Daoy (cell line): Measurements from ENCODE around the gene SIGLECL1. TPM values are rescaled to one million over a fixed set of nuclear protein-coding genes. Genes with fewer than 3 reads are reported as not detected.

ENCODE experiments used
- DNase-seq: peaks from one replicate; pipeline ENCODE4 v3.0.0-alpha.2; 2015; ENCODE audit warnings: low read depth
- total RNA-seq: library from RNA; depleted of rRNA; stranded (reverse); fragments of >200 nt; shearing (Covaris generic); gene quantifications from 2 replicates; pipeline ENCODE4 v1.2.3, GENCODE V29; 2014; rRNA removed

SIGLECL1 gene
- total RNA-seq, 1 experiment from 2014 or later: 0.06 TPM

DNA sequence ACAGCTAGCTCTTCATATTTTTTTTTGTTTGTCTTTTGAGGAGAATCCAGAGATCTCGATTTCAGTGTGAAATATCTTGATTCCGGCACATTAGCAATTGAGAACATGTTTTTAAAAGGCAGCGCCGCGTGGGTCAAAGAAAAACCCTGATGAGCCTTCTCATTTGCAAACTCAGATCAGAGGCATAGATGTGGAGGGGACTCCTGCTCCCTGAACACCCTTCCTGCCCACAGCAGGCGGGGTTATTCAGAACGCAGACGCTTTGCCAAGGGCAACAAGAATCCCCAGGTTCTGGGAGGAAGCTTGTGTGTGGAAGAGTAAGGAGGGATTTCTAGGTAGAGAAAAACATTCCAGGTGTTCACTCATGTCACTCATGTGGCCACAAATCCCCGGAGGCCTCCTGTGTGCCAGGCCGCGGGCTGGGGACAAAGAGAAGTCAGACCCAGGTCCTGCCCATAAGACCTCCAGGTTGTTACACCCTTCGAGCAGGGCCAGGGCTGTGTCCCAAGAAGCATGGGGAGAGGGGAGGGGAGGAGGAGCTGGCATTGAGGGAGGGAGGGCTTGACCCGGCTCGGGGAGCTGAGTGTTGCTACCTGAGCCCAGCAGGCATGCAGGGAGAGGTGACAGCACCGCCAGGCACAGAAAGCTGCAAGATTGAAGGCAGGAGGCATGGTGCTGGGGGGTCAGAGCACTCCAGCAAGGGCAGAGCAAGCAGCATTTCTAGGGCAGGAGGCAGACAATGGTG, 44.7 kb downstream of the SIGLECL1 start:
- no peak for DNase-seq

DNA sequence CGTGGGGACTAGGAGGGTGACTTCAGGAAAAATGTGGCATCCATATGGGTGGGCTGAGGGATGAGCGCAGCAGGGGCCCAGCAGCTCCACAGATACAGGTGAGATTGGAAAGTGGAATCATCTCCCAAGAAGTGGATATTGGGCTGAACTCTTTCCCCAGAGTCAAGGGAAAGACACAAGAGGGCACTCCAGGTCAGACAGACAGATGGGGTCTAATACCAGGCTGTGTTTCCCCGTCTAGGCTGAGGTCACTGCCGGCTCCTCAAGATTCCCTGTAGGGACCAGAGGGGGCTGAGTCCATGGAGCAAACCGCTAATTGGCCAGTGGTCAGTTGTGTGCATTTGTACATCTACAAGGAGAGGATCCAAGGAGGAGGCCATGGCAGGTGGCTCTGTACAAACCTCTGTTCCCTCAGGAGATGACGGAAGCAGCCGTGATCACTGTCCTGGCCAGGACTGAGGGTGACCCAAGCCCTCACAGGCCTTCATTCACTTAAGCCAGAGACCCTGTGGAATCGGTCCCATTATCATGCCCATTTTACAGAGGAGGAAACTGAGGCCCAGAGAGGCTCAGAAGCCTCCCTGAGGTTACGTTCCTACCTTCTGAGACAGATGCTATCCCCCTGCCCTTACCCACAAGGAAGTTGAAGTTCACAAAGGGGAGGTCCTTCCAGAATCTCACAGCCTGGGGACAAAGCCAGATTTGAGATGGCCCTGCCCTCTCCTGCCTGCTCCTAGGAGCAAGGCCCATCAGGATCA, 45.6 kb downstream of the SIGLECL1 start:
- no peak for DNase-seq

DNA sequence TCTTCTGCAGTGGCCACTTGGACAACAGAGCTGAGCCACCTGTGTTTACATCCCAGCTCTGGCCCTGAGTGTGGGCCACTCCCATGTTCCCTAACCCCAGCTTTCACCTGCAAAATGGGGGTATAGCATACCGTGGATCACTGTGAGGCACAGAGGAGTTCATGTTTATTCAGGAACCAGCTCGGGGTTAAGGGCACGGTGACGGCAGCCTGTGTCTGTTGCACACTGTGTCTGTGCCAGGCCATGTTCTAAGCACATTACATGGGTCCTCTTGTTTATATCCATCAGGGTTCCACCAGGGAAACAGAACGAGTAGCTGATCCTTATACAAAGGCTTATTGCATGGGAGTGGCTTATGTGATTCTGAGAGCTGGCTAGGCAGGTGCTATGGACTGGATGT, 46.5 kb downstream of the SIGLECL1 start:
- DNase-seq: no peak

DNA sequence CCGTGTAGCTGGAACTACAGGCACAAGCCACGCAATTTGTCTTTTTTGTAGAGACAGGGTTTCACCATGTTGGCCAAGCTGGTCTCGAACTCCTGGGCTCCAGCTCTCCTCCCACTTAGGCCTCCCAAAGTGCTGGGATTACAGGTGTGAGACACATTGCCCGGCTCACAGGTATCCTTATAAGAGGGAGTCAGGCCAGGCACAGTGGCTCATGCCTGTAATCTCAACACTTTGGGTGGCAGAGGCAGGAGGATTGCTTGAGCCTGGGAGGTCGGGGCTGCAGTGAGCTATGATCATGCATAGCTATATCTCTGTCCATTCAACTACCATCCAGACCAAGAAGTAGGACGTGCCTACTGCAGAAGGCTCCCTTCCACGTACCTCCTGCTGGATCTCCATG, 50.4 kb downstream of the SIGLECL1 start:
- DNase-seq: no peak

DNA sequence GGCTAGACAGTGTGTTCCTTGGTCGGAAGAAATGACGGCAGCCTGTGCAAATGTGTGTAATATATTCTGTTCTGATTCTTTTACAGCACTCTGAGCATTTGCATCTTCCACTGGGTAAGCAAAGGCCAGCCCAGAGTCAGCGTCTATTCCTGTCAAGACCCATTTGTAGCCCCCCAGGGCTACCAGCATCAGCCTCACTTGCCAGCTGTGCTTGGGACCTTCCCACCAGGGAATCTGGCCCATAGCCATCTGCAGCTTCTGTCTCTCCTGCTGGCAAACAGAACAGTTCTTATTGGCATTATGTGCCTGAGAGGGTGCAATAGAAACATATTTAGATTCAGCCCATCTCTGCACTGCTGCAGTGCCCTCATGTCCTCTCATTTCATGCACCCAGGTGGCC, 54.6 kb downstream of the SIGLECL1 start:
- no peak for DNase-seq

DNA sequence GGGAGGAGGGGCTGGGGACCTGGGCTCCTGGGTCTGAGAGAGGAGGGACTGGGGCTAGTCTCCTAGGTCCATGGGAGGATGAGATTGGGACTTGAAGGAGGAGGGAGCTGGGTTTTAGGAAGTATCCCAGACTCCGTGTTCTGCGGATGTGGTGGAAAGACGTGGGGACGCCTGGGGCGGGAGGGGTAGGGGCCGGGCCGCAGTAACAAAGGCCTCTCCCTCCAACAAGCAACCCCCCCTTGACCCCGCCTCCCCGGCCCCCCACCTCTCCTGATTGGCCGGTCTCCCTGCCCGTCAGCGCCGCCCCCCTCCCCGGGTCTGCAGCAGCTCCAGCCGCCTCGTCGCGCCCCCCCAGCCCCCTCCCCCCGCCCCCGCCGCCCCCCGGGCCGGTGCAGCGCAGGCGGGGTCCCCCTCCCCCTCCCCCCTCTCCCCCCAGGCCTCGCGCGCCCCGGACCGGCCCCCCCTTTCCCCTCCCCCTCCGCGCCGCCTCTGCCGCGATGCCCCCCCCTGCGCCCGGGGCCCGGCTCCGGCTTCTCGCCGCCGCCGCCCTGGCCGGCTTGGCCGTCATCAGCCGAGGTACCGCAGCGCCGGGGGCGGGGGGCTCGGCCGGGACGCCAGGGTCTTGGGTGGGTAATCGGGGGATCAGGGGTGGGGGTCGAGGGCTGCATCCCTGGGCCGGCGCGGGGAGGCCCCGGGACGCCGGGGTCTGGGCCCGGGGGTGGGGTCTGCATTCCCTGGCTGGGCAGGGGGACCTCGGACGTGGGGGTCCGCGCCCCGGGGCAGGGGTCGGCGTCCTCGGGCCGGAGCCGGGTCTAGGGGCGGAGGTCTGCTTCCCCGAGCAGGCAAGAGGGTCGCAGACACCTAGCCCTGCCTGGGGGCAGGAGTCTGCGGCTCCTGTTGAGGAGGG, 60.7 kb downstream of the SIGLECL1 start, which contains the start of gene IGLON5:
Gene IGLON5, plus strand, starts transcription at position 294 of the 907 bp plus-strand sequence. Its CDS starts 204 bp downstream, at position 498.
- DNase-seq: peak; percentile 41

DNA sequence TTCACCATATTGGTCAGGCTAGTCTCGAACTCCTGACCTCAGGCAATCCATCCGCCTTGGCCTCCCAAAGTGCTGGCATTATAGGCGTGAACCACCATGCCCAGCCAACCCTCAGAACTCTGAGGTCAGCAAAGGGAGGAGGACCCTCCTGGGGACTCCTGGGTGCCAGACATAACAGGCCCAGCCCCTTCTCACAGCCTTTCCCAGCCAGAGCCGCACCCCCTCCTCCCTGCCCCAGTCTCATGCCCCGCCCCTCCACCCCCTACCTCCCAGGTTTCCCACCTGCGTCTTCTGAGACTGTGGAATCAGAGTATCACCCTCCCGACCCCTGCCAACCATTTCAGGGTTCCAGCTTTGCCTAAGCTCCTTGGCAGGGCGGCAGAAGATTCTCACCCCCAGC, 65.8 kb downstream of the SIGLECL1 start:
- DNase-seq: no peak

DNA sequence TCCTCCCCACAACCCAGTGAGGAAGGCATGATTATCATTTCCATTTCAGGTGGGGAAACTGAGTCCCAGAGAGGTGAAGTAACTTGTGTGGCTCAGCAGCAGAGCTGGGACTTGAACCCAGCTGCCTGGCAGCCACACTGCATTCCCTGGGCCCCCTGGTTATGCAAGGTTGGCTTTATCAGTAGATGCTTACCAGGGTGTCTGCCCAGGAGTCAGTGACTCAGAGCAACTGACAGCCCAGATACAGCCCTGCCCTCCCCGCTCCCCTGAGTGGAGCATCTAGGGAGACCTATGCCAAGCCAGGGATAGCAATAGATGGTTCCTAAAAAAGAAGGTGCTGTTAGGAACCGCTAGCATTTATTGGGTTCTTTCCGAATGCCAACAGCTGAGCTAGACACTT, 66.5 kb downstream of the SIGLECL1 start:
- DNase-seq: peak; percentile 55

DNA sequence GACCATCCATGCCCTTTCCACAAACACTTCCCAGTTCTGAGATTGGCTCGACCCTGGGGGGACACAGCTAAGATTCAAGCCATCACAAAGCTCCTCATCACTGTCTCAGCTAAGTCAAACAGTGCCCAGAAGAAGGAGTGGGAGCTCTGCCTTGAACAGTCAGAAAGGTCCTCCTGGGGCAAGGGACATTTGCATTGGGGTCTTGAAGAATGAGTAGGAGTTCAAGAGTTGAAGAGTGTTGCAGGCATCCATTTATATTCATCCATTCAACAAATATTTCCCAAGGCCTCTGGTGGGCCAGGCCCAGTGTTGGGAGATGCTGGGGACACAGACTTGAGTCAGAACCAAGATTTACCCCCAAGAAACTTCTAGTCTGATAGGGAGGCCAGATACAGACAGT, 67.1 kb downstream of the SIGLECL1 start:
- DNase-seq: no peak

Other genes with a start within 250 kb of the SIGLECL1 start
- gene KLK8, start 249.5 kb upstream of the SIGLECL1 start, total RNA-seq: not detected in 2 replicates
- 0.63 TPM in 1 of 2 replicates, not detected in the other for gene KLK10, start 231.4 kb upstream of the SIGLECL1 start, total RNA-seq
- gene KLK11, start 224.5 kb upstream of the SIGLECL1 start, total RNA-seq: not detected in 2 replicates
- not detected in 2 replicates for gene KLK12, start 216.1 kb upstream of the SIGLECL1 start, total RNA-seq
- gene KLK13, start 186.0 kb upstream of the SIGLECL1 start, total RNA-seq: not detected in 2 replicates
- gene KLK14, start 168.2 kb upstream of the SIGLECL1 start, total RNA-seq: not detected in 2 replicates
- 19.5 and 32.4 TPM in 2 replicates for gene CTU1, start 142.7 kb upstream of the SIGLECL1 start, total RNA-seq
- gene SIGLEC9, start 126.2 kb upstream of the SIGLECL1 start, total RNA-seq: not detected in 2 replicates
- gene SIGLEC7, start 108.8 kb upstream of the SIGLECL1 start, total RNA-seq: not detected in 2 replicates
- 21.8 and 22.4 TPM in 2 replicates for gene CD33, start 26.0 kb upstream of the SIGLECL1 start, total RNA-seq
- gene IGLON5, start 60.6 kb downstream of the SIGLECL1 start, total RNA-seq: 0.24 TPM in 1 of 2 replicates, not detected in the other
- 0.74 and 1.1 TPM in 2 replicates for gene VSIG10L, start 91.1 kb downstream of the SIGLECL1 start, total RNA-seq
- gene ETFB, start 115.3 kb downstream of the SIGLECL1 start, total RNA-seq: 155 and 193 TPM in 2 replicates
- not detected in 2 replicates for gene CLDND2, start 117.9 kb downstream of the SIGLECL1 start, total RNA-seq
- gene NKG7, start 121.6 kb downstream of the SIGLECL1 start, total RNA-seq: not detected in 2 replicates
- not detected in 2 replicates for gene LIM2, start 136.9 kb downstream of the SIGLECL1 start, total RNA-seq
- not detected in 2 replicates for gene C19orf84, start 139.5 kb downstream of the SIGLECL1 start, total RNA-seq
- not detected in 2 replicates for gene SIGLEC10, start 166.6 kb downstream of the SIGLECL1 start, total RNA-seq
- gene SIGLEC8, start 207.4 kb downstream of the SIGLECL1 start, total RNA-seq: not detected in 2 replicates
- not detected in 2 replicates for gene CEACAM18, start 227.5 kb downstream of the SIGLECL1 start, total RNA-seq